B cell (primary cell): ENCODE measurements around the gene UBE3C. TPM values are rescaled to one million over a fixed set of nuclear protein-coding genes. Genes with fewer than 3 reads are reported as not detected.
"Not testable (repeated sequence)": the region's sequence is repeated elsewhere in the genome, so short reads cannot be mapped to it uniquely, and the experiment has no call there.

Source experiments
- ATAC-seq: fragments of 200-7000 bp; cut with Tn5 transposase; one replicate; pipeline ENCODE4 v1.10.0; 2021; ENCODE audit warnings: low read depth, mild to moderate bottlenecking, moderate number of reproducible peaks, moderate library complexity
- CTCF ChIA-PET: fragments of 350-600 bp; sonication (Branson Sonifier 250); formaldehyde crosslinking; loops from one replicate; lab custom pipeline; 2021; ENCODE audit warnings: antibody characterized with exemption, inconsistent platforms; lab: Charles Lee
- POLR2A ChIA-PET: fragments of 350-600 bp; sonication (Branson Sonifier 250); formaldehyde crosslinking; loops from one replicate; lab custom pipeline; 2021; ENCODE audit warnings: antibody characterized with exemption; lab: Charles Lee
- DNase-seq: peaks from one replicate; pipeline ENCODE4 v3.0.0; 2013
- H2AFZ ChIP-seq: 2 replicates; pipeline ENCODE4 v1.6.1; 2012; ENCODE audit warnings: mild to moderate bottlenecking, low read depth, low read length; ENCODE audit not compliant: insufficient read depth, poor library complexity, severe bottlenecking
- H3K27ac ChIP-seq, 2 donors: 1 replicate in 1 of 2; 2 replicates in 1 of 2; pipeline ENCODE4 v1.5.1; 2012 to 2013; ENCODE audit warnings: low read length in 2 of 2, mild to moderate bottlenecking in 2 of 2, moderate library complexity in 1 of 2
- H3K27me3 ChIP-seq, 4 experiments: fragments of 200-600 bp in 1 of 4; sonication (generic) in 1 of 4; replicated peaks in 1 of 4; 1 replicate in 2 of 4; 2 replicates in 2 of 4; pipeline versions ENCODE4 v1.6.1 to v1.7.0; 2013 to 2016; ENCODE audit warnings: low read length in 3 of 4, mild to moderate bottlenecking in 2 of 4, mixed read lengths in 1 of 4, moderate library complexity in 1 of 4; ENCODE audit not compliant: insufficient read depth in 4 of 4, control insufficient read depth in 3 of 4; ENCODE audit errors: control extremely low read depth in 1 of 4
- H3K36me3 ChIP-seq, 2 experiments: replicated peaks in 1 of 2; 1 replicate in 1 of 2; 2 replicates in 1 of 2; pipeline versions ENCODE4 v1.6.1 to v1.7.1; 2013; ENCODE audit warnings: low read length in 1 of 2; ENCODE audit not compliant: insufficient read depth in 2 of 2, control insufficient read depth in 1 of 2; ENCODE audit errors: control extremely low read depth in 1 of 2, extremely low read depth in 1 of 2
- H3K4me1 ChIP-seq, 2 donors: fragments of 200-600 bp in 1 of 2; sonication (generic) in 1 of 2; 1 replicate in 1 of 2; 2 replicates in 1 of 2; pipeline versions ENCODE4 v1.5.1 to v1.6.1; 2013 to 2017; ENCODE audit warnings: low read length in 2 of 2; ENCODE audit not compliant: control insufficient read depth in 2 of 2, insufficient read depth in 2 of 2
- H3K4me2 ChIP-seq: replicated peaks from 2 replicates; pipeline ENCODE3; 2012; ENCODE audit warnings: mild to moderate bottlenecking, low read depth, low read length; ENCODE audit not compliant: poor library complexity, severe bottlenecking
- H3K4me3 ChIP-seq, 5 experiments: fragments of 200-600 bp in 1 of 5; sonication (generic) in 1 of 5; 1 replicate in 3 of 5; 2 replicates in 2 of 5; pipeline versions ENCODE4 v1.5.1 to v1.7.0; 2011 to 2016; ENCODE audit warnings: low read length in 4 of 5, mild to moderate bottlenecking in 4 of 5, low read depth in 2 of 5, control low read depth in 1 of 5, moderate library complexity in 1 of 5; ENCODE audit not compliant: insufficient read depth in 1 of 5; ENCODE audit errors: control extremely low read depth in 1 of 5, extremely low read depth in 1 of 5
- H3K79me2 ChIP-seq: fragments of 200-600 bp; sonication (generic); one replicate; pipeline ENCODE4 v1.6.0; 2016; ENCODE audit warnings: low read length; ENCODE audit not compliant: control insufficient read depth, insufficient read depth
- H3K9ac ChIP-seq: fragments of 200-600 bp; sonication (generic); 2 replicates; pipeline ENCODE4 v1.6.1; 2017; ENCODE audit warnings: mild to moderate bottlenecking, low read length, moderate library complexity
- H3K9me3 ChIP-seq, 3 donors: one replicate each; pipeline versions ENCODE4 v1.6.1 to v1.7.1; 2013; ENCODE audit warnings: low read length in 2 of 3; ENCODE audit not compliant: control insufficient read depth in 2 of 3, insufficient read depth in 1 of 3; ENCODE audit errors: control extremely low read depth in 1 of 3
- H4K20me1 ChIP-seq: 2 replicates; pipeline ENCODE4 v1.6.0; 2012; ENCODE audit warnings: mild to moderate bottlenecking, low read length; ENCODE audit not compliant: insufficient read depth, control insufficient read depth, poor library complexity, severe bottlenecking
- H3K27ac Mint-ChIP-seq: one replicate; pipeline ENCODE4 v1.8.0; 2021; ENCODE audit warnings: mixed read lengths
- H3K27me3 Mint-ChIP-seq: one replicate; pipeline ENCODE4 v1.8.0; 2021; ENCODE audit warnings: mixed read lengths
- H3K4me1 Mint-ChIP-seq: one replicate; pipeline ENCODE4 v1.8.0; 2021; ENCODE audit warnings: mixed read lengths
- H3K4me3 Mint-ChIP-seq: one replicate; pipeline ENCODE4 v1.8.0; 2021; ENCODE audit warnings: mixed read lengths
- H3K9me3 Mint-ChIP-seq: one replicate; pipeline ENCODE4 v1.8.0; 2022; ENCODE audit warnings: mixed read lengths; ENCODE audit not compliant: insufficient read depth
- CTCF ChIP-seq: fragments of 200-600 bp; IDR thresholded peaks from one replicate; pipeline ENCODE4 v1.8.0; 2022; ENCODE audit warnings: antibody characterized with exemption, mild to moderate bottlenecking
- EZH2 ChIP-seq: IDR thresholded peaks from 2 replicates; pipeline ENCODE4 v1.6.1; 2012; ENCODE audit warnings: borderline replicate concordance, low read depth, mild to moderate bottlenecking, moderate library complexity, low read length; ENCODE audit not compliant: insufficient read depth, poor library complexity, severe bottlenecking
- WGBS: methylation state at CpG from one replicate; pipeline ENCODE4 v1.1.5; 2013; ENCODE audit warnings: missing lambda C conversion rate; ENCODE audit not compliant: insufficient coverage; 5-methylcytosine and 5-hydroxymethylcytosine counted together
- intact Hi-C: fragments of 100-400 bp; cut with micrococcal nuclease; formaldehyde crosslinking; loops from one replicate; pipeline ENCODE4 v1.10.0; 2022
- polyA plus RNA-seq: library from polyadenylated mRNA; depleted of rRNA; stranded (reverse); fragments of >200 nt; gene quantifications from 2 replicates; pipeline ENCODE4 v1.2.3, GENCODE V29; 2012
- total RNA-seq, 2 donors: library from RNA; stranded (reverse); fragments of 120-200 nt in 1 of 2; gene quantifications; 1 replicate in 1 of 2; 2 replicates in 1 of 2; pipeline versions ENCODE4 v1.2.3 to v1.2.4, GENCODE V29; 2013 to 2022

UBE3C gene
- total and polyA plus RNA-seq, 2 donors (not counting 1 experiment from before 2014, with no cell fraction given) = 17.8 to 66.5 TPM

GRCh38 chr7:157250605-157251228, 112.0 kb downstream of the UBE3C start:
- TF ChIP-seq EZH2 = no peak
- TF ChIP-seq CTCF = peak; percentile 90
- Histone ChIP-seq H3K27ac (no peak overlapping the region), H4K20me1 (no peaks in the 10 kb centered on the region), H3K4me2 (no peak overlapping the region), H3K4me3 (no peak overlapping the region), H3K4me1 (no peaks in the 10 kb centered on the region), H2AFZ (no peak overlapping the region), H3K36me3 (peaks cover 10 to 39% of the 10 kb centered on the region in 2 experiments), H3K79me2 (no peaks in the 10 kb centered on the region), H3K27me3 (no peaks in the 10 kb centered on the region), H3K9me3 (no peaks in the 10 kb centered on the region), H3K9ac (no peak overlapping the region)
- no peaks in the 10 kb centered on the region for H3K27me3 Mint-ChIP-seq
- H3K4me1 Mint-ChIP-seq = peaks cover 4% of the 10 kb centered on the region
- DNase-seq (peak; percentile 67), ATAC-seq (peak; percentile 56)
- no peak overlapping the region for H3K4me3 Mint-ChIP-seq
- POLR2A ChIA-PET = no interaction called here
- no peak overlapping the region for H3K27ac Mint-ChIP-seq
- CTCF ChIA-PET = interaction anchor here (0.6 to 2.8 kb wide), 12 partner anchors 10 to 625 kb away, joined by 3 to 13 read pairs (median 5); no protein-coding TSS in a partner anchor
- H3K9me3 Mint-ChIP-seq = no peaks in the 10 kb centered on the region
- intact Hi-C loops = loop anchor here (1.0 to 5.0 kb wide), 2 partner anchors 90 to 1433 kb away; no protein-coding TSS in a partner anchor
- WGBS = 24% methylated on average over 3 of the region's 9 CpGs

DNA sequence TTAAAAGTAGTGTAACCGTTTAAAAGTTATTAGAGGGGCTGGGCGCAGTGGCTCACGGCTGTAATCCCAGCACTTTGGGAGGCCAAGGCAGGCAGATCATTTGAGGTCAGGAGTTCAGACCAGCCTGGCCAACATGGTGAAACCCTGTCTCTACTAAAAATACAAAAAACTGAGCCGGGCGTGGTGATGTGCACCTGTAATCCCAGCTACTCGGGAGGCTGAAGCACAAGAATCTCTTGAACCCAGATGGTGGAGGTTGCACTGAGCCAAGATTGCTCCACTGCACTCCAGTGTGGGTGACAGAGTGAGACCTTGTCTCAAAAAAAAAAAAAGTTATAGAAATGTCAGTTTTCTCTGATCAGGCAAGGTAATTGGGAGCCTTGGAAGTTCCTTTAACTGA, 113.1 kb downstream of the UBE3C start:
- POLR2A ChIA-PET, H3K79me2 ChIP-seq, H3K9me3 Mint-ChIP-seq, H3K9me3 ChIP-seq, H3K4me2 ChIP-seq, H3K27ac ChIP-seq, H3K9ac ChIP-seq, H3K4me1 Mint-ChIP-seq, H3K4me3 Mint-ChIP-seq, H2AFZ ChIP-seq, H3K27me3 Mint-ChIP-seq, H3K4me3 ChIP-seq, ATAC-seq, H4K20me1 ChIP-seq, H3K4me1 ChIP-seq, DNase-seq, H3K27ac Mint-ChIP-seq, H3K27me3 ChIP-seq: not testable (repeated sequence)
- intact Hi-C loops = loop anchor here (5.0 kb wide), 1 partner anchor 1435 kb away; no protein-coding TSS in a partner anchor
- 98% methylated on average over 6 of the region's 6 CpGs for WGBS
- CTCF ChIA-PET = interaction anchor here (0.7 to 2.5 kb wide), 4 partner anchors 16 to 1424 kb away, joined by 3 to 13 read pairs (median 3); no protein-coding TSS in a partner anchor
- H3K36me3 ChIP-seq = peaks cover 8 to 43% of the 10 kb centered on the region in 2 experiments
